ENCODE measurements around the gene C3.

Gene C3

DNA sequence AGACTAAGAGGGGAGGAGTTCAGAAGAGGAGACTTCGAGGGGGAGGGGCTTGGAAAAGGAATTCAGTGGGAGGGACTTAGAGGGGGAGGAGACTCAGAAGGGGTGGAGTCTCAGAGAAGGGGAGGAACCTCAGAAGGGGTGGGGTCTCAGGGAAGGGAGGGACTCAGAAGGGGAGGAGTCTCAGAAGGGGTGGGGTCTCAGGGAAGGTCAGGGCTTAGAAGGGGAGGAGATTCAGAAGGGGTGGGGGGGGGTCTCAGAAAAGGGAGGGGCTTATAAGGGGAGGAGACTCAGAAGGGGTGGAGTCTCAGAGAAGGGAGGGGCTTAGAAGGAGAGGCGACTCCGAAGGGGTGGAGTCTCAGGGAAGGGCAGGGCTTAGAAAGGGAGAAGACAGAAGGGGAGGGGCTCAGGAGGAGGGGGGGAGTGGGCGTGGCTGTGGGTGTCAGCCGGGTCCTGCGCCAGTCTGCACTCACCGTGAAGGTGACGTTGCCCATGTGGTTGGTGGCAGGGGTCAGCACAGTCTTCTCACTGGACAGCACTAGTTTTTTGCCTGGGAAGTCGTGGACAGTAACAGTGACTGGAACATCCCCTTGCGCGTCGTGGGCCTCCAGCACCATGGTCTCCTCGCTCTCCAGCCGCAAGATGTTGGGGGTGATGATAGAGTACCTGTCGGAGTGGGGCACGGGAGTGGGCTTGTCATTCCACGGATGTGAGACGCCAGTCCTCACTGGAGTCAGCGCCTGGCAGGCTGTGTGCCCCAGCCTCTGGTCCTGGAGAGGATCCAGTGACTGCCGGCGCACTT is 1.5 kb downstream of the C3 start:
- no peaks in the 10 kb centered on the region for H4K20me1 ChIP-seq (ENCODE audit: insufficient read depth)
- H3K4me3 ChIP-seq (IDR thresholded peaks at IDR 0.05; ENCODE audit: insufficient read depth, low read depth, low read length), result no peak overlapping the region
- TF ChIP-seq, protein P1, sequence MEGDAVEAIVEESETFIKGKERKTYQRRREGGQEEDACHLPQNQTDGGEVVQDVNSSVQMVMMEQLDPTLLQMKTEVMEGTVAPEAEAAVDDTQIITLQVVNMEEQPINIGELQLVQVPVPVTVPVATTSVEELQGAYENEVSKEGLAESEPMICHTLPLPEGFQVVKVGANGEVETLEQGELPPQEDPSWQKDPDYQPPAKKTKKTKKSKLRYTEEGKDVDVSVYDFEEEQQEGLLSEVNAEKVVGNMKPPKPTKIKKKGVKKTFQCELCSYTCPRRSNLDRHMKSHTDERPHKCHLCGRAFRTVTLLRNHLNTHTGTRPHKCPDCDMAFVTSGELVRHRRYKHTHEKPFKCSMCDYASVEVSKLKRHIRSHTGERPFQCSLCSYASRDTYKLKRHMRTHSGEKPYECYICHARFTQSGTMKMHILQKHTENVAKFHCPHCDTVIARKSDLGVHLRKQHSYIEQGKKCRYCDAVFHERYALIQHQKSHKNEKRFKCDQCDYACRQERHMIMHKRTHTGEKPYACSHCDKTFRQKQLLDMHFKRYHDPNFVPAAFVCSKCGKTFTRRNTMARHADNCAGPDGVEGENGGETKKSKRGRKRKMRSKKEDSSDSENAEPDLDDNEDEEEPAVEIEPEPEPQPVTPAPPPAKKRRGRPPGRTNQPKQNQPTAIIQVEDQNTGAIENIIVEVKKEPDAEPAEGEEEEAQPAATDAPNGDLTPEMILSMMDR (conservative IDR thresholded peaks at IDR 0.05; ENCODE audit: low read depth, low read length), result no peak
- no peaks in the 10 kb centered on the region for H3K4me1 ChIP-seq (ENCODE audit: low read depth, poor library complexity, severe bottlenecking)
- H3K9ac ChIP-seq, result no peak overlapping the region
- H3K79me2 ChIP-seq (ENCODE audit: insufficient read depth, low read depth), result no peaks in the 10 kb centered on the region
- no peak overlapping the region for H2AFZ ChIP-seq (ENCODE audit: low read depth)
- H3K27me3 ChIP-seq (ENCODE audit: insufficient read depth, low read depth), result peaks cover 4% of the 10 kb centered on the region; the same call in 1 of the 2 replicates
- H3K27ac ChIP-seq, result no peak overlapping the region
- H3K36me3 ChIP-seq (ENCODE audit: insufficient read depth), result no peaks in the 10 kb centered on the region
- H3K4me2 ChIP-seq, result no peak overlapping the region

DNA sequence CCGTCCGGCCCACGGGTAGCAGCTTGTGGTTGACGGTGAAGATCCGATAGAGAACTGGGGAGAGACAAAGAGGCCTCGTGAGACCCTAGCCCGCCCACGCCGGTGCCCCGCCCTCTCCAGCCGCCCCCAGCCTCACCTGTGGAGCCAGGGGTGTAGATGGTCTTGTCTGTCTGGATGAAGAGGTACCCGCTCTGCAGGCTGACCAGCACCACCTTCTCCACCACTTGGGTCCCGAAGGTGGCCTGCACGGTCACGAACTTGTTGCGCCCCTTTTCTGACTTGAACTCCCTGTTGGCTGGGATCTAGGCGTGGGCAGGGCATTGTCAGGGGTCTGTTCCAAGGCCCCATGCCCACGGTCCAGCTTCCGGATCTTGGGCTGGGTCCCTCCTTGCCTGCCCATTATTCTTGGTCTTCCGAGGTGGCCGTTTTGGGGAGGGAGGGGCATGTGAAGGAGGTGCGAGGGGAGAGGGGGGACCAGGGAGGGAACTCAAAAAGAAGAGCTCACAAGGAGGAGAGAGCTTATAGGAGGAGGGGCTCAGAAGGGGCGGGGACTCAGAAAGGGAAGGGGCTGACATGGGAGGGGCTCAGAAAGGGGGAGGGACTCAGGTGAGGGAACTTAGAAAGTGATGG is 2.2 kb downstream of the C3 start:
- Histone ChIP-seq H3K4me3 (IDR thresholded peaks at IDR 0.05; ENCODE audit: insufficient read depth, low read depth, low read length) (no peak overlapping the region), H4K20me1 (ENCODE audit: insufficient read depth) (no peaks in the 10 kb centered on the region), H2AFZ (ENCODE audit: low read depth) (no peak overlapping the region), H3K27me3 (ENCODE audit: insufficient read depth, low read depth) (peaks cover 4% of the 10 kb centered on the region; the same call in 1 of the 2 replicates), H3K27ac (no peak overlapping the region), H3K4me2 (no peak overlapping the region), H3K36me3 (ENCODE audit: insufficient read depth) (no peaks in the 10 kb centered on the region), H3K79me2 (ENCODE audit: insufficient read depth, low read depth) (no peaks in the 10 kb centered on the region), H3K9ac (no peak overlapping the region), H3K4me1 (ENCODE audit: low read depth, poor library complexity, severe bottlenecking) (no peaks in the 10 kb centered on the region)
- TF ChIP-seq, protein P1 (conservative IDR thresholded peaks at IDR 0.05; ENCODE audit: low read depth, low read length), result no peak

DNA sequence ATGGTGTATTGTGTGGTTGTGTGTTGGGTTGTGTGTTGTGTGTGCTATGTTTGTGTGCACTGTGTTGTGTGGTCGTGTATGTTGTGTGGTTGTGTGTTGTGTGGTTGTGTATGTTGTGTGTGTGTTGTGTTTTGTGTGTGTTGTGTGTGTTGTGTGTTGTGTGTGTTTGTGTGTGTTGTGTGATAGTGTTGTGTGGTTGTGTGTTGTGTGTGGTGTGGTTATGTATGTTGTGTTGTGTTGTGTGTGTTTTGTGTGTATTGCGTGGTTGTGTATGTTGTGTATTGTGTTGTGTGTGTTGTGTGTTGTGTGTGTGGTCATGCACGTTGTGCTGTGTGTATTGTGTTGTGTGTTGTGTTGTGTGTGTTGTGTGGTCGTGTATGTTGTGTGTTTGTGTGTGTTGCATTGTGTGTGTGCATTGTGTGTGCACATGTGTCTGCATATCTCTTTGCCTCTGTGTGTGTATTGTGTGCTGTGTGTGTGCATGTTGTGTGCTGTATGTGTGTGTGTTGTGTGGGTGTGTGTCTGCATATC is 2.9 kb downstream of the C3 start:
- H3K4me2 ChIP-seq, result no peak overlapping the region
- peaks cover 4% of the 10 kb centered on the region; the same call in 1 of the 2 replicates for H3K27me3 ChIP-seq (ENCODE audit: insufficient read depth, low read depth)
- H4K20me1 ChIP-seq (ENCODE audit: insufficient read depth), result no peaks in the 10 kb centered on the region
- no peaks in the 10 kb centered on the region for H3K4me1 ChIP-seq (ENCODE audit: low read depth, poor library complexity, severe bottlenecking)
- TF ChIP-seq, protein P1 (conservative IDR thresholded peaks at IDR 0.05; ENCODE audit: low read depth, low read length), result no peak
- H3K9ac ChIP-seq, result no peak overlapping the region
- no peaks in the 10 kb centered on the region for H3K36me3 ChIP-seq (ENCODE audit: insufficient read depth)
- no peak overlapping the region for H3K27ac ChIP-seq
- no peak overlapping the region for H2AFZ ChIP-seq (ENCODE audit: low read depth)
- H3K79me2 ChIP-seq (ENCODE audit: insufficient read depth, low read depth), result no peaks in the 10 kb centered on the region
- H3K4me3 ChIP-seq (IDR thresholded peaks at IDR 0.05; ENCODE audit: insufficient read depth, low read depth, low read length), result no peak overlapping the region

DNA sequence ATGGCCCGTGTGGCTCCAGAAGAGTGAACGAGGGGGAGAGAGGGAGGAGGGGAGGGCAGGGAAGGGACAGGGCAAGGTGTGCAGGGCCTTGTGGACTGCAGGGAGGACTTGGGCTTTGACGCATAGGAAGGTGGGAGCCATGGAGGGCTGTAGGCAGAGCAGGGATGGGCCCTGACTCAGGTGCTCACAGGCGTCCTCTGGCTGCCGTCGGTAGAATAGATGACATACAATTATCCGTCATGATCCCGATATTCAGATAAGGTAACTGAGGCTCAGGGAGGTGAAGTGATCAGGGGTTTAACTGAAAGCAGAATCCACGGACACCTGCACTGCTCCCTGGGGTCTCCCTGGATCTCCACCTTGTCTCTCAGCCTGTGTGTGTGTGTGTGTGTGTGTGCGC is 3.4 kb downstream of the C3 start:
- TF ChIP-seq, protein P1 (conservative IDR thresholded peaks at IDR 0.05; ENCODE audit: low read depth, low read length), result no peak
- H3K79me2 ChIP-seq (ENCODE audit: insufficient read depth, low read depth), result no peaks in the 10 kb centered on the region
- H3K36me3 ChIP-seq (ENCODE audit: insufficient read depth), result no peaks in the 10 kb centered on the region
- no peak overlapping the region for H3K9ac ChIP-seq
- no peaks in the 10 kb centered on the region for H3K4me1 ChIP-seq (ENCODE audit: low read depth, poor library complexity, severe bottlenecking)
- H3K27me3 ChIP-seq (ENCODE audit: insufficient read depth, low read depth), result peaks cover 4% of the 10 kb centered on the region; the same call in 1 of the 2 replicates
- no peak overlapping the region for H2AFZ ChIP-seq (ENCODE audit: low read depth)
- H3K4me2 ChIP-seq, result no peak overlapping the region
- H3K4me3 ChIP-seq (IDR thresholded peaks at IDR 0.05; ENCODE audit: insufficient read depth, low read depth, low read length), result no peak overlapping the region
- no peaks in the 10 kb centered on the region for H4K20me1 ChIP-seq (ENCODE audit: insufficient read depth)
- H3K27ac ChIP-seq, result no peak overlapping the region
